Myocyte (in vitro differentiated cells): Measurements from ENCODE around the gene SLC38A9. TPM values are rescaled to one million over a fixed set of nuclear protein-coding genes. Genes with fewer than 3 reads are reported as not detected.
A peak's percentile ranks its signal among the peaks of the same experiment; 100 is the strongest.

Source experiments
- DNase-seq: peaks from one replicate; pipeline ENCODE4 v3.0.0-alpha.2; 2012; ENCODE audit warnings: low read depth
- total RNA-seq: library from RNA; depleted of rRNA; stranded (reverse); fragments of >200 nt; gene quantifications from 2 replicates; pipeline ENCODE4 v1.2.3, GENCODE V29; 2014

Gene SLC38A9
- total RNA-seq, 1 donor from 2014 or later: 14.7 TPM

- DNase-seq: no peak
Measured at GRCh38 chr5:55584398-55585205, 127.5 kb downstream of the SLC38A9 start.

GRCh38 chr5:55583578-55583977 is 128.5 kb downstream of the SLC38A9 start:
- no peak for DNase-seq

DNA sequence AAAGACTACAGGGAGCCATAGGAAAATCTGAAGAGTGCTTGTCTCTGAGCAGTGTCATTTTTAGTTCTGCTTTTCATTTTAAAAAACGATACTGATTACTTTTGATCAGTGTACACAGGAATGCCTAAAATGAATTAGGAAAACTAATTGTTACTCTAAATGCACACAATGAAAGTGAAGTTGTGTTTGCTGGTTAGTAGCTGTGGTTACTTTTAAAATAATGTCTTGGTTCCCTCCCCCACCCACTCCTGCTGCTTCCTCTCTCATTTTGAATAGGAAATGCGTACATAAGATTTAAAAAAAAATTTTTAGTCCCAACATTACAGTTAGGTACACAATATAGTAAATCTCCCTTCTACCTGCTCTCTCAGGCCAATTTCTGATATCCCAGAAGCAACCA is 129.9 kb downstream of the SLC38A9 start:
- DNase-seq: no peak

DNA sequence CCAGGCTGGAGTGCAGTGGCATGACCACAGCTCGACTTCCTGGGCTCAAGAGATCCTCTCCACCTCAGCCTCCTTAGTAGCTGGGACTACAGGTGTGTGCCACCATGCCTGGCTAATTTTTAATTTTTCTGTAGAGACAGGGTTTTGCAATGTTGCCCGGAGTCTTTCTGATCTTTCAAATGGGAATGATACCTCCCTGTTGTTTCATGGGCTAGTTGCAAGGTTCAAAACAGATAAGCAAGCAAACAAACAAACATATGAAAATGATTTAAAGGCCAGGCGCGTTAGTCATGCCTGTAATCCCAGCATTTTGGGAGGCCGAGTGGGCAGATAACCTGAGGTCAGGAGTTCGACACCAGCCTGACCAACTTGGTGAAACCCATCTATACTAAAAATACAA is 132.1 kb downstream of the SLC38A9 start:
- no peak for DNase-seq

DNA sequence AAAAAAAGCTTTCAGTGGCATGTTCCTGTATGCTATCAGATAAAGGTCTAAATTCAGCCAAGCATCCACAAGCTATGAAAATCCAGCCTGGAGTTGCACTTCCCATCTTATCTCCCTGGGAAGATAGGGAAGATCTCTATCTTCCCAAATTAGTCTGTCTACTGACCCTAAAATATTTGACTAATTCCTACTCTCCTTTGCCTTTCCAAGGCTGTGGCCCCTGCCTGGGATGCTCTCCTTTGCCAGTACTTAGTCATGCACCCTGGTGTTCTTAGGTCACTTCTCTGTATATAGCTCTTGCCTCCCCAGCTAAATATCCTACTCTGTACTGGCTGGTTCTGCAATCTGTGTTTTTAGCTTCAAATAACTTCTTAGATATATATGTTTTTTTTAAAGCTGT is 133.4 kb downstream of the SLC38A9 start:
- peak; percentile 63 for DNase-seq

DNA sequence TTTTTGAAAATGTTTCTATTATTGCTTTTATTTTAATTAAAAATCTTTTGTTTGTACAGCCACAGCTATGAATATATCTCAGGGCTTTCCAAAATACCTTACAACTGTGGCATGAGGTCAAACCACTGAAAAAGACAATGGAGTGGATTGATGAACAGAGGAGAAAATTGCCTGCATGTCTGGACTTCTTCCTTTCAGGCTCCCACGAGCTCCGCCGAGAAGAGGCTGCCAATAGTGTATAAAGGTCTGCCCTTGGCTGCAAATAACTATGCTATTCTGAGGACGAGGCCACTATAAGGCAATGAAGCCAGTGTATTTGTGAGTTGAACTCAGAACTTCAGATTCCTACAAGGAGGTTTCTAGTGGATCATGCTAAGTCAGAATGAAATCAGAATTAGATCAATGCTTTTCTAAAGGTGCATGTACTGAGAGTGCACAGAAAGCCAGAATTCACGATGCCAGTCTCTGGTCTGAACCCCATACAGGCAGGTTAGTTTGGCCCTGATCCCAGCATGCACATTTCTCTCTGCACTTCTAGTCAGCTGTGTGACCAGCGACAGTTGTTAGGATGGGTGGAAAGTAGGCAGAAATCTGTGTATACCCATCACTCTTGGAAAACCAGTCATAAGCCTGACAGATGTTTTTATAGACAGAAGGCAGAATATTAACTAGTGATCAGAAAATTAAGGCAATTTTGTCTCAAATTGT is 134.6 kb downstream of the SLC38A9 start:
- DNase-seq: peak; percentile 44

- DNase-seq: no peak
Measured at GRCh38 chr5:55576661-55577060, 135.5 kb downstream of the SLC38A9 start.

Other genes starting within 250 kb of the SLC38A9 start
- 94.7 and 154 TPM in 2 replicates for gene PLPP1, start 177.4 kb downstream of the SLC38A9 start, total RNA-seq
- gene DDX4, start 25.7 kb upstream of the SLC38A9 start, total RNA-seq: not detected in 2 replicates
- gene IL31RA, start 139.0 kb upstream of the SLC38A9 start, total RNA-seq: 0.16 TPM in 1 of 2 replicates, not detected in the other